Smooth muscle cell (in vitro differentiated cells): Measurements from ENCODE around the gene TGFBI. TPM values are rescaled to one million over a fixed set of nuclear protein-coding genes. Genes with fewer than 3 reads are reported as not detected.

Experiments used
- DNase-seq: peaks from one replicate; lab custom pipeline; 2025; ENCODE audit not compliant: unreplicated experiment; lab: John Stamatoyannopoulos, UW
- H2AFZ ChIP-seq: fragments of 200-600 bp; sonication (generic); 2 replicates; pipeline ENCODE4 v1.6.0; 2016; ENCODE audit warnings: antibody characterized with exemption, low read depth, mild to moderate bottlenecking
- H3F3A ChIP-seq: fragments of 200-600 bp; sonication (generic); 2 replicates; pipeline ENCODE4 v1.6.0; 2017; ENCODE audit warnings: antibody characterized with exemption, low read depth
- H3K27ac ChIP-seq: fragments of 200-600 bp; sonication (generic); 2 replicates; pipeline ENCODE4 v1.5.1; 2016; ENCODE audit warnings: low read depth, mild to moderate bottlenecking
- H3K27me3 ChIP-seq: fragments of 200-600 bp; sonication (generic); 2 replicates; pipeline ENCODE4 v1.6.1; 2016; ENCODE audit warnings: low read depth, mild to moderate bottlenecking
- H3K36me3 ChIP-seq: fragments of 200-600 bp; sonication (generic); 2 replicates; pipeline ENCODE4 v1.5.1; 2016; ENCODE audit warnings: low read depth
- H3K4me1 ChIP-seq: fragments of 200-600 bp; sonication (generic); 2 replicates; pipeline ENCODE4 v1.5.1; 2016; ENCODE audit warnings: low read depth
- H3K4me2 ChIP-seq: fragments of 200-600 bp; sonication (generic); 2 replicates; pipeline ENCODE4 v1.6.0; 2016; ENCODE audit warnings: mild to moderate bottlenecking
- H3K4me3 ChIP-seq: fragments of 200-600 bp; sonication (generic); 2 replicates; pipeline ENCODE4 v1.5.1; 2016; ENCODE audit warnings: mild to moderate bottlenecking
- H3K79me2 ChIP-seq: fragments of 200-600 bp; sonication (generic); 2 replicates; pipeline ENCODE4 v1.6.0; 2016; ENCODE audit warnings: low read depth, mild to moderate bottlenecking
- H3K9ac ChIP-seq: fragments of 200-600 bp; sonication (generic); 2 replicates; pipeline ENCODE4 v1.6.0; 2016; ENCODE audit warnings: low read depth
- H3K9me3 ChIP-seq: fragments of 200-600 bp; sonication (generic); replicated peaks from 2 replicates; pipeline ENCODE4 v1.5.1; 2016; ENCODE audit warnings: low read depth
- H4K20me1 ChIP-seq: fragments of 200-600 bp; sonication (generic); 2 replicates; pipeline ENCODE4 v1.6.0; 2016; ENCODE audit warnings: low read depth
- WGBS: methylation state at CpG from one replicate; pipeline ENCODE4 v1.1.7; 2016; ENCODE audit warnings: low lambda C conversion rate; 5-methylcytosine and 5-hydroxymethylcytosine counted together
- polyA plus RNA-seq: library from polyadenylated mRNA; unstranded; fragments of >200 nt; fragmentation: Nextera tagmentation; extraction: Ambion mirVana; gene quantifications from 2 replicates; pipeline ENCODE4 v1.2.1, GENCODE V29; 2016
- total RNA-seq: library from RNA; depleted of rRNA; stranded (reverse); fragments of >200 nt; gene quantifications from 2 replicates; pipeline ENCODE4 v1.2.3, GENCODE V29; 2014
- TF ChIP-seq, protein P1 (sequence below): fragments of 200-600 bp; sonication (generic); IDR thresholded peaks from 2 replicates; pipeline ENCODE4 v1.5.1; 2017; ENCODE audit warnings: borderline replicate concordance, mild to moderate bottlenecking, antibody characterized with exemption; ENCODE audit not compliant: insufficient read depth, poor library complexity, severe bottlenecking

TGFBI gene
- total and polyA plus RNA-seq, 2 experiments from 2014 or later, result 2,505 to 2,635 TPM

DNA sequence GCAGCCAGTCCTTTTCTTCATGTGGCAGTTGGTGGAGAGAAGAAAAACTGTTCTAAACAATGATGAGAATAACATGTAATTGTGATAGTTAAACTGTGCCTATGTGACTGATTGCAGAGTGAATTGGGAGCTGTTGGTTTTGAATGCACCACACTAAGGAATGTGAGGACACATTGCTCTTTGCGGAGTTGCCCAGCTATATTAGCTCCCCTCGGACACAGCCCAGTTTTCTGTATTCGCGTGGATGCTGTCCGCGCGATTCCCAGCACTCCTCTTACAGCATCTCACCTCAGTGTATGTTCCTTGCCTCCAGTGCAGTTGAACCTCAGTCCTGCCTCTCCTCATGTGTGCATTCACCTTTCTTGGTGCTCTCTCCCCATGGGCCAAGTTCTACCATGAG, 32.2 kb downstream of the TGFBI start:
- H2AFZ ChIP-seq, result no peak overlapping the region
- H4K20me1 ChIP-seq, result no peaks in the 10 kb centered on the region
- peaks cover 77% of the 10 kb centered on the region for H3F3A ChIP-seq
- no peak overlapping the region for H3K9ac ChIP-seq
- no peaks in the 10 kb centered on the region for H3K27me3 ChIP-seq
- no peak for DNase-seq
- no peak overlapping the region for H3K4me3 ChIP-seq
- H3K27ac ChIP-seq, result peak overlapping the region; percentile 95
- 96% methylated on average over 7 of the region's 7 CpGs for WGBS
- TF ChIP-seq, protein P1, sequence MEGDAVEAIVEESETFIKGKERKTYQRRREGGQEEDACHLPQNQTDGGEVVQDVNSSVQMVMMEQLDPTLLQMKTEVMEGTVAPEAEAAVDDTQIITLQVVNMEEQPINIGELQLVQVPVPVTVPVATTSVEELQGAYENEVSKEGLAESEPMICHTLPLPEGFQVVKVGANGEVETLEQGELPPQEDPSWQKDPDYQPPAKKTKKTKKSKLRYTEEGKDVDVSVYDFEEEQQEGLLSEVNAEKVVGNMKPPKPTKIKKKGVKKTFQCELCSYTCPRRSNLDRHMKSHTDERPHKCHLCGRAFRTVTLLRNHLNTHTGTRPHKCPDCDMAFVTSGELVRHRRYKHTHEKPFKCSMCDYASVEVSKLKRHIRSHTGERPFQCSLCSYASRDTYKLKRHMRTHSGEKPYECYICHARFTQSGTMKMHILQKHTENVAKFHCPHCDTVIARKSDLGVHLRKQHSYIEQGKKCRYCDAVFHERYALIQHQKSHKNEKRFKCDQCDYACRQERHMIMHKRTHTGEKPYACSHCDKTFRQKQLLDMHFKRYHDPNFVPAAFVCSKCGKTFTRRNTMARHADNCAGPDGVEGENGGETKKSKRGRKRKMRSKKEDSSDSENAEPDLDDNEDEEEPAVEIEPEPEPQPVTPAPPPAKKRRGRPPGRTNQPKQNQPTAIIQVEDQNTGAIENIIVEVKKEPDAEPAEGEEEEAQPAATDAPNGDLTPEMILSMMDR, result no peak
- H3K4me2 ChIP-seq, result no peak overlapping the region
- H3K36me3 ChIP-seq, result peaks cover 21% of the 10 kb centered on the region
- no peaks in the 10 kb centered on the region for H3K79me2 ChIP-seq
- H3K9me3 ChIP-seq, result no peaks in the 10 kb centered on the region
- H3K4me1 ChIP-seq, result peaks cover 19% of the 10 kb centered on the region

- WGBS, result 91% methylated on average over 6 of the region's 6 CpGs
- no peak overlapping the region for H2AFZ ChIP-seq
- H3K9me3 ChIP-seq, result no peaks in the 10 kb centered on the region
- H3K4me1 ChIP-seq, result peaks cover 14% of the 10 kb centered on the region
- peak overlapping the region; percentile 95 for H3K27ac ChIP-seq
- no peaks in the 10 kb centered on the region for H3K27me3 ChIP-seq
- DNase-seq, result no peak
- H3K4me3 ChIP-seq, result no peak overlapping the region
- TF ChIP-seq, protein P1, result no peak
- peaks cover 21% of the 10 kb centered on the region for H3K36me3 ChIP-seq
- no peak overlapping the region for H3K9ac ChIP-seq
- H3K4me2 ChIP-seq, result no peak overlapping the region
- H3F3A ChIP-seq, result peaks cover 69% of the 10 kb centered on the region
- no peaks in the 10 kb centered on the region for H4K20me1 ChIP-seq
- H3K79me2 ChIP-seq, result no peaks in the 10 kb centered on the region
Measured at GRCh38 chr5:136061630-136062365, 33.0 kb downstream of the TGFBI start.

DNA sequence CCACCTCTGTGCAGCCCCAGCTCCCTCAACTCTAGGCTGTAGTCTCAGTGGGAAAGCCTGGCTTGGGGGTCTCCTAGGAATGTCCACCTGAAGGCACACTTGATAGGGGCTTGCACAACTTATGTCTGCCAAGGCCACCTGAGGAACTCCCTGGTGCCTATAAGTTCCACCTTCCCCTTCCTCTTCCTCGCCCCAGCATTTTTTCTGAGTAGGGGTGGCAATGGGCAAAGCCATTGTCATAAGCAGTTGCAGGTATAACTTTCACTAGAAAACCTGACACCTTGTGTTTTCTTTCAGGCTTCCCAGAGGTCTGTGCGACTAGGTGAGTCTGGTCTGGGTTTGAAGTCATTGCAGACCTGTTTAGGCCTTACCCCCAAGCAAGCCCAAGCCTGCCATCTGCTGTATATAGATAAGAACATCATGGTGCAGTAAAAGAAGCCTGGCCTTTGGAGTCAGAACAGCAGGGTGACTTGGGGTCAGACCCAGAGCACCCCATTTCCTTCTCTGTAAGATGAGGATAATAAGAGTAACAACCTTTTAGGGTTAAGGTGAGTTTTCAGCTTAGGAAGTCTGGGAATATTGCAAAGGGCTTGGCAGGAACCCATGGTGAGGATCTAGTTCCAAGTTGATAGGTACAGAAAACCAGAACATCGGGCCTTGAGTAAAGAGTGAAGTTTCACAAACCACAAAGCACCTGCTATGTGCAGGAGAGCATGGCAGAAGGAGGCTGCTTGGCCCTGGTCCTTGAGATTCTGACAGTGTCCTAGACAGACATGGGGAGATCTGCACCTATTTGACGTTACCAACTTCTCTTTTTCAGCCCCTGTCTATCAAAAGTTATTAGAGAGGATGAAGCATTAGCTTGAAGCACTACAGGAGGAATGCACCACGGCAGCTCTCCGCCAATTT, 33.8 kb downstream of the TGFBI start:
- Histone ChIP-seq H3K4me1 (peaks cover 6% of the 10 kb centered on the region), H2AFZ (no peak overlapping the region), H3K9ac (no peak overlapping the region), H3K27me3 (no peaks in the 10 kb centered on the region), H3F3A (peaks cover 65% of the 10 kb centered on the region), H3K36me3 (peaks cover 21% of the 10 kb centered on the region), H3K27ac (peak overlapping the region; percentile 95), H3K79me2 (no peaks in the 10 kb centered on the region), H3K9me3 (no peaks in the 10 kb centered on the region), H3K4me2 (no peak overlapping the region), H3K4me3 (no peak overlapping the region), H4K20me1 (no peaks in the 10 kb centered on the region)
- DNase-seq, result no peak
- TF ChIP-seq, protein P1, result peak; percentile 36
- WGBS, result 91% methylated on average over 6 of the region's 6 CpGs
